RWPE1 (cell line): ENCODE results near the gene SLC7A1.

Experiments used
- CTCF ChIA-PET: fragments of 350-600 bp; sonication (Branson Sonifier 250); formaldehyde crosslinking; extraction: SDS; loops from one replicate; lab custom pipeline; 2021; lab: Yijun Ruan, JAX
- POLR2A ChIA-PET: fragments of 400-600 bp; formaldehyde crosslinking; extraction: SDS; loops from one replicate; lab custom pipeline; 2020; ENCODE audit warnings: antibody characterized with exemption; ENCODE audit not compliant: low non-redundant PET; lab: Yijun Ruan, JAX
- DNase-seq: peaks from one replicate; pipeline ENCODE4 v3.0.0; 2012; ENCODE audit warnings: low spot score
- H3K27ac ChIP-seq: fragments of 450-650 bp; 2 replicates; pipeline ENCODE4 v1.5.1; 2017
- CTCF ChIP-seq: fragments of 450-650 bp; conservative IDR thresholded peaks from 2 replicates; pipeline ENCODE4 v1.5.1; 2017; ENCODE audit warnings: low read depth, mild to moderate bottlenecking

Gene SLC7A1

GRCh38 chr13:29543230-29544215 is 52.0 kb downstream of the SLC7A1 start:
- no peak for DNase-seq
- no peak overlapping the region; the same call in 1 of the 2 replicates for H3K27ac ChIP-seq
- CTCF ChIA-PET, result interaction anchor here (0.6 kb wide), 1 partner anchor 348 kb away, joined by 3 read pairs; no protein-coding TSS in a partner anchor
- no peak for TF ChIP-seq CTCF
- POLR2A ChIA-PET, result no interaction called here

GRCh38 chr13:29542381-29542780 is 53.1 kb downstream of the SLC7A1 start:
- no peak for TF ChIP-seq CTCF
- DNase-seq, result no peak
- ChIA-PET CTCF (interaction anchor here (0.6 to 1.0 kb wide), 2 partner anchors 8 to 573 kb away, joined by 3 read pairs; no protein-coding TSS in a partner anchor), POLR2A (no interaction called here)
- H3K27ac ChIP-seq, result no peak overlapping the region

- no peak overlapping the region for H3K27ac ChIP-seq
- TF ChIP-seq CTCF, result no peak
- ChIA-PET POLR2A (no interaction called here), CTCF (no interaction called here)
- no peak for DNase-seq
These were observed 54.1 kb downstream of the SLC7A1 start for GRCh38 chr13:29541400-29541799.

GRCh38 chr13:29540799-29541198 is 54.7 kb downstream of the SLC7A1 start:
- TF ChIP-seq CTCF, result no peak
- H3K27ac ChIP-seq, result no peak overlapping the region
- CTCF ChIA-PET, result no interaction called here
- POLR2A ChIA-PET, result no interaction called here
- no peak for DNase-seq

- H3K27ac ChIP-seq, result no peak overlapping the region
- ChIA-PET POLR2A (no interaction called here), CTCF (no interaction called here)
- TF ChIP-seq CTCF, result no peak
- no peak for DNase-seq
These were observed 55.2 kb downstream of the SLC7A1 start for GRCh38 chr13:29540334-29540733.

GRCh38 chr13:29539856-29540255 is 55.6 kb downstream of the SLC7A1 start:
- POLR2A ChIA-PET, result no interaction called here
- H3K27ac ChIP-seq, result no peak overlapping the region
- no peak for TF ChIP-seq CTCF
- no peak for DNase-seq
- CTCF ChIA-PET, result no interaction called here
